ENCODE measurements around the gene RERE.
A peak's percentile ranks its signal among the peaks of the same experiment; 100 is the strongest.

- peak; percentile 78 for TF ChIP-seq CTCF (IDR thresholded peaks at IDR 0.05)
- TF ChIP-seq YY1 (IDR thresholded peaks at IDR 0.05; ENCODE audit: low read depth): no peak
- TF ChIP-seq EP300 (IDR thresholded peaks at IDR 0.05; ENCODE audit: borderline replicate concordance in 1 of 2, low read depth in 1 of 2, low read length in 1 of 2): peak in 1 of 2 experiments; percentile 33; a peak in 1 of 4 replicates
- no peak for TF ChIP-seq PBX3 (IDR thresholded peaks at IDR 0.05)
- TF ChIP-seq FOXM1 (IDR thresholded peaks at IDR 0.05; ENCODE audit: low read depth): no peak
- TF ChIP-seq MAX (IDR thresholded peaks at IDR 0.05; ENCODE audit: low read depth): 0 out of 2 replicates have a peak, but pooled peaks have one; percentile 24
- no peak for TF ChIP-seq EZH2phosphoT487 (IDR thresholded peaks at IDR 0.05; ENCODE audit: borderline replicate concordance, low read depth)
- no peak for TF ChIP-seq USF2 (IDR thresholded peaks at IDR 0.05; ENCODE audit: borderline replicate concordance, low read depth, low read length)
Measured at GRCh38 chr1:8848663-8849386, 31.4 kb upstream of the RERE start.

All from SK-N-SH (cell line).